Measurements from ENCODE around the gene SEPTIN5.

Gene SEPTIN5

DNA sequence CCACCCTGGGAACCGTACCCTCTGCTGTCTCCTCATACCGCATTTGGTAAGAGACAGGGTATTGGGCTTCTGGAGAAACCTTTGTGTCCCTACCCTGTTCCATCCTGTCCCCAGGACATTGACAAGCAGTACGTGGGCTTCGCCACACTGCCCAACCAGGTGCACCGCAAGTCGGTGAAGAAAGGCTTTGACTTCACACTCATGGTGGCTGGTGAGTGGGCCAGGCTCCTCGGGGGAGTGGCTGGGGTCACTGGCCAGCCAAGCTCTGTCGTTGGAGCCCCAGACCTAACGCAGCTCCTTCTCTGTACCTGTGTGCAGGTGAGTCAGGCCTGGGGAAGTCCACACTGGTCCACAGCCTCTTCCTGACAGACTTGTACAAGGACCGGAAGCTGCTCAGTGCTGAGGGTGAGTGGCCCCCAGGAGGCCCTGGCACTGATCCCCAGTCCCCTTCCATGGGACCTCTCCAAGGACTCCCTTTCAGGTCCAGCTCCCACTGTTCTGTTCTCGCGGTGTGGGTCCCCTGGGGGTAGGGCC lies 5.3 kb downstream of the SEPTIN5 start:
- no peak for DNase-seq (ENCODE audit: low spot score)
- no peak for TF ChIP-seq CTCF (IDR thresholded peaks at IDR 0.05; ENCODE audit: extremely low read depth, missing control alignments)

- no peak for DNase-seq (ENCODE audit: low spot score)
- TF ChIP-seq CTCF (IDR thresholded peaks at IDR 0.05; ENCODE audit: extremely low read depth, missing control alignments) = no peak
Measured at GRCh38 chr22:19720150-19720827, 6.0 kb downstream of the SEPTIN5 start.

GRCh38 chr22:19720999-19721329 lies 6.7 kb downstream of the SEPTIN5 start:
- no peak for TF ChIP-seq CTCF (IDR thresholded peaks at IDR 0.05; ENCODE audit: extremely low read depth, missing control alignments)
- DNase-seq (ENCODE audit: low spot score) = no peak

- TF ChIP-seq CTCF (IDR thresholded peaks at IDR 0.05; ENCODE audit: extremely low read depth, missing control alignments) = no peak
Measured at GRCh38 chr22:19721330-19722177, 7.3 kb downstream of the SEPTIN5 start.

GRCh38 chr22:19722178-19722981 lies 8.1 kb downstream of the SEPTIN5 start:
- TF ChIP-seq CTCF (IDR thresholded peaks at IDR 0.05; ENCODE audit: extremely low read depth, missing control alignments) = no peak
- DNase-seq (ENCODE audit: low spot score) = no peak

More at GRCh38 chr22:19721330-19722177, 7.3 kb downstream of the SEPTIN5 start:
- DNase-seq (ENCODE audit: low spot score) = no peak

- TF ChIP-seq CTCF (IDR thresholded peaks at IDR 0.05; ENCODE audit: extremely low read depth, missing control alignments) = no peak
- no peak for DNase-seq (ENCODE audit: low spot score)
Measured at GRCh38 chr22:19722982-19723231, 8.6 kb downstream of the SEPTIN5 start.
